Activated B cell treated with CpG ODN at 0.5 μM for 24 hours (primary cell): Measurements from ENCODE around the gene CAAP1. TPM values are rescaled to one million over a fixed set of nuclear protein-coding genes. Genes with fewer than 3 reads are reported as not detected.

Experiments used
- ATAC-seq: fragments of 200-7000 bp; cut with Tn5 transposase; one replicate; pipeline ENCODE4 v1.10.0; 2021; ENCODE audit warnings: low read depth, mild to moderate bottlenecking, moderate library complexity
- CTCF ChIA-PET: fragments of 350-600 bp; sonication (Branson Sonifier 250); formaldehyde crosslinking; loops from one replicate; lab custom pipeline; 2021; ENCODE audit warnings: antibody characterized with exemption; lab: Charles Lee
- POLR2A ChIA-PET: fragments of 350-600 bp; sonication (Branson Sonifier 250); formaldehyde crosslinking; loops from one replicate; lab custom pipeline; 2021; ENCODE audit warnings: antibody characterized with exemption; lab: Charles Lee
- DNase-seq: peaks from one replicate; pipeline ENCODE4 v3.0.0; 2022
- H3K27ac Mint-ChIP-seq: one replicate; pipeline ENCODE4 v1.8.0; 2020; ENCODE audit warnings: mixed read lengths
- H3K27me3 Mint-ChIP-seq: one replicate; pipeline ENCODE4 v1.8.0; 2021; ENCODE audit warnings: mixed read lengths
- H3K36me3 Mint-ChIP-seq: one replicate; pipeline ENCODE4 v1.8.0; 2021; ENCODE audit warnings: low read depth, mixed read lengths
- H3K4me1 Mint-ChIP-seq: one replicate; pipeline ENCODE4 v1.8.0; 2021; ENCODE audit warnings: mixed read lengths
- H3K4me3 Mint-ChIP-seq: one replicate; pipeline ENCODE4 v1.8.0; 2020; ENCODE audit warnings: mild to moderate bottlenecking, mixed read lengths
- H3K9me3 Mint-ChIP-seq: one replicate; pipeline ENCODE4 v1.8.0; 2020; ENCODE audit warnings: mixed read lengths
- CTCF ChIP-seq: fragments of 200-600 bp; IDR thresholded peaks from one replicate; pipeline ENCODE4 v1.8.0; 2022; ENCODE audit warnings: antibody characterized with exemption, mild to moderate bottlenecking
- intact Hi-C: fragments of 100-400 bp; cut with micrococcal nuclease; formaldehyde crosslinking; loops from one replicate; pipeline ENCODE4 v1.15.1; 2024
- total RNA-seq: library from RNA; stranded (reverse); gene quantifications from 2 replicates; pipeline ENCODE4 v1.2.3, GENCODE V29; 2022

Gene CAAP1
- total RNA-seq, 1 donor from 2014 or later, result 16.6 TPM

- no peak for ATAC-seq
- TF ChIP-seq CTCF, result no peak
- no peak overlapping the region for H3K4me3 Mint-ChIP-seq
- H3K9me3 Mint-ChIP-seq, result no peaks in the 10 kb centered on the region
- no peaks in the 10 kb centered on the region for H3K4me1 Mint-ChIP-seq
- H3K27ac Mint-ChIP-seq, result no peak overlapping the region
- intact Hi-C loops, result no loop called here
- DNase-seq, result no peak
- H3K27me3 Mint-ChIP-seq, result peaks cover 8% of the 10 kb centered on the region
- POLR2A ChIA-PET, result no interaction called here
- CTCF ChIA-PET, result no interaction called here
- no peaks in the 10 kb centered on the region for H3K36me3 Mint-ChIP-seq
Measured at GRCh38 chr9:26800322-26800721, 92.3 kb downstream of the CAAP1 start.

GRCh38 chr9:26791274-26791673 lies 101.3 kb downstream of the CAAP1 start:
- Mint-ChIP-seq H3K36me3 (no peaks in the 10 kb centered on the region), H3K4me1 (no peaks in the 10 kb centered on the region), H3K27me3 (no peaks in the 10 kb centered on the region), H3K4me3 (no peak overlapping the region), H3K27ac (no peak overlapping the region), H3K9me3 (no peaks in the 10 kb centered on the region)
- no peak for TF ChIP-seq CTCF
- CTCF ChIA-PET, result no interaction called here
- ATAC-seq (no peak), DNase-seq (no peak)
- intact Hi-C loops, result no loop called here
- POLR2A ChIA-PET, result no interaction called here

Other genes starting within 250 kb of the CAAP1 start
- 25.6 and 31.3 TPM in 2 replicates for gene PLAA, start 54.4 kb upstream of the CAAP1 start, total RNA-seq
- 14.3 and 14.9 TPM in 2 replicates for gene IFT74, start 63.6 kb upstream of the CAAP1 start, total RNA-seq
- gene LRRC19, start 112.9 kb upstream of the CAAP1 start, total RNA-seq, result not detected in 2 replicates
- not detected in 2 replicates for gene TEK, start 216.4 kb upstream of the CAAP1 start, total RNA-seq